HG02588 (cell line): ENCODE measurements around the gene SRPK2.

ENCODE experiments used
- ATAC-seq: cut with Tn5 transposase; IDR thresholded peaks from one replicate; pipeline ENCODE4 v1.9.1; 2021; ENCODE audit warnings: mild to moderate bottlenecking, moderate library complexity; ENCODE audit not compliant: unreplicated experiment

Gene SRPK2

DNA sequence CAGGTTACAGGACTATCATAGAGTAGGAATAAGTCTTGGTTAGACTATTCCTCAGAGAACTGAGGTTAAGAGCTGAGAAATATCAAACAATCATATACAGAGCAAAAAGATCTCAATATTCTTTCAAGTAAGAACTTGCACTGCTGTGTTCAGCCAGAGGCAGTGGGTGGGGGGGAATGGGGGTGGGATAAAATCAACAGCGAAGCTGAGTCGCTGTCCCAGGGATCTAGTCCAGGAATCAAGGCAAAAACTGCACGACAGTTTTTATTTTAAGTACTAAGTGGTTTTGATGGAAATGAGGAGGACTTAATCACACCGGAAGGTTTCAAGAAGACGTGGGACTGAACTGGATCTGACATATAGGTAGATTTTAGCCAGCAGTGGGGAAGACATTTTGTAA lies 159.1 kb downstream of the SRPK2 start:
- no peak for ATAC-seq

- no peak for ATAC-seq
These were observed 160.2 kb downstream of the SRPK2 start for GRCh38 chr7:105228555-105228954.

GRCh38 chr7:105227391-105227790 lies 161.3 kb downstream of the SRPK2 start:
- ATAC-seq: no peak

GRCh38 chr7:105224884-105225651 lies 163.7 kb downstream of the SRPK2 start:
- ATAC-seq: no peak

- no peak for ATAC-seq
These were observed 165.8 kb downstream of the SRPK2 start for GRCh38 chr7:105222953-105223352.

GRCh38 chr7:105219771-105220160 lies 169.0 kb downstream of the SRPK2 start:
- ATAC-seq: no peak

- ATAC-seq: no peak
These were observed 169.6 kb downstream of the SRPK2 start for GRCh38 chr7:105218939-105219770.

- ATAC-seq: no peak
These were observed 170.5 kb downstream of the SRPK2 start for GRCh38 chr7:105218215-105218614.

- ATAC-seq: no peak
These were observed 171.9 kb downstream of the SRPK2 start for GRCh38 chr7:105216786-105217185.

GRCh38 chr7:105215821-105216220 lies 172.9 kb downstream of the SRPK2 start:
- no peak for ATAC-seq

DNA sequence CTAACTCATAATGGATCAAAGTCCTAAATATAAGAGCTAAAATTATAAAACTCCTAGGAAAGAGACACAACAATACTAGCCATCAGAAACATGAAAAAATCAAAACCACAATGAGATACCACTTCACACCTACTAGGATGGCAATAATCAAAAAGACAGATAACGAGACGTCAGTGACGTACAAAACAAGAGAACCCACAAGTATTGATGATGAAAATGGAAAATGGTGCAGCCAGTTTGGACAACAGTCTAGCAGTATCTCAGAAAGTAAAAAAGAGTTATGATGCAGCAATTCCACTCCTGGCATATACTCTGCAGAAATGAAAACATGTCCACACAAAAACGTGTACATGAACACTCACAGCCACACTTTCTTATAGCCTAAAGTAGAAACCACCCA lies 173.5 kb downstream of the SRPK2 start:
- no peak for ATAC-seq

DNA sequence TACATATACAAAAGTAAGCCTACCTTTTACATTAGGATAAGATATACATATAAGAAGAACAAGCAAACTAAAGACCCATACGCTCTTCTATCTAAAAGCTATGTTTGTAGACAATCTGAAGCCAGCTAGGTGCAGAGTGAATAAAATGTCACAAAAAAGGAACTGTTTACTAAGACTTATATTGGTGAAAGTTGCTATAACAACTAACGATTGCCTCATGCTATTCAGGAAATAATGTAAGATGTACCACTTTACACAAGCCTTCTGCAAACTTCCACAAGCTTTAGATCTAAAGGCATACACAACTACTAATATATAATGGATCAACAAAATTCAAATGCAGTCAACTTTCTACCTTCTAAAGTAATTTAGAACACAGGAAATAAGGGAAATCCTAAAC lies 175.1 kb downstream of the SRPK2 start:
- ATAC-seq: no peak

DNA sequence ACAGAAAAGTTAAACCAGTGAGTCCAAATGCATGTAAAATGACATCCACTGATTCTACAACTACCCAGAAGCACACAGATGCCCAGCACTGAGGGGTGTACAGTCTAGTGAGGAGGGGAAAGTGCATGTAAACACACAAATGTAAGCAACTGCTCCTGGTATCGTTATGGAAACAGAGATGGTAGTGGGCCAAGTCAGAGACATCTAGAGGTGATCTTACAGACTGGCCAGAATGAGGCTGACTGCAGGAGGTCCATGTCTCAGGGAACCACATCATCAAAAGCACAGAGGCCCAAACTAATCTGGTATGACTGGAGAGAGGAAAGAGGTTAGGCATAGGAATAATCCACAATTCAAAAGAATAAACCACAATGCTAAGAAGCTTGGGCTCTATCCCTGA lies 176.5 kb downstream of the SRPK2 start:
- ATAC-seq: no peak

DNA sequence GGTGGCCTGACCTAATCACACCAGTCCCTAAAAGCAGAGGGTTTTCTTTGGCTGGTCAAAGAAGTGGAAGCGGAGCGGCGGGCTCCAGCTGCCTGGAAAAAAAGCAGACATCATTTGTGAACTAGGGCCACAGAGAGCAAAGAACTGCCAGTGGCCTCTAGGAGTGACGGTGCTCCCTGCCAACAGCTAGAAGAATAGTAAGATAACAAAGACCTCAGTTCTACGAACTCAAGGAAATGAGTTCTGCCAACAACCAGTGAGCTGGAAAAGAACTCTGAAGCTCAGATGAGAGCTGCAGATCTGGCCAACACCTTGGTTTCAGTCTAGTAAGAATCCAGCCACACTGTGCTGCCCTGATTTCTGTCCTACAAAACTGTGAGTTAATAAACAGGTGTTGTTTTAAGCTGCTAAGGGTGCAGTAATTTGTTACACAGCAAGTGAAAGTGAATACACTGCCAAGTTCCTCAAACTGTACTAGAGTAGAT lies 178.0 kb downstream of the SRPK2 start:
- peak; percentile 79 for ATAC-seq

GRCh38 chr7:105209870-105210269 lies 178.9 kb downstream of the SRPK2 start:
- ATAC-seq: no peak

GRCh38 chr7:105209433-105209832 lies 179.3 kb downstream of the SRPK2 start:
- no peak for ATAC-seq

DNA sequence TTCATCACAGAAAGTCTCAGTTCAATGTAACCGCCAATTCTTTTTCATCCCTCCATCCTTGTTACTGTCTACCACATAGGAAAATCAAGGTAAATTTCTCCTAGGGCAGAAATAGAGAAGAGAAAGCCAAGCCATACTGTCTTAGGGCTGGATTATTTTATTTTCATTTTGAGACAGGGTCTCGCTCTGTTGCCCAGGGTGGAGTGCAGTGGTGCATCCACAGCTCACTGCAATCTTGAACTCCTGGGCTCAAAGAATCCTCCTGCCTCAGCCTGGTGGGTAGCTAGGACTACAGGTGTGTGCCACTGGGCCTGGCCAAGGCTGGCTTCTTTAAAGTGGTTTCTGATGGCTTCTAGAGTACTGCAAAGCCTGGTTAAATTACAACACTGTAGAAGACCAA lies 181.7 kb downstream of the SRPK2 start:
- no peak for ATAC-seq

DNA sequence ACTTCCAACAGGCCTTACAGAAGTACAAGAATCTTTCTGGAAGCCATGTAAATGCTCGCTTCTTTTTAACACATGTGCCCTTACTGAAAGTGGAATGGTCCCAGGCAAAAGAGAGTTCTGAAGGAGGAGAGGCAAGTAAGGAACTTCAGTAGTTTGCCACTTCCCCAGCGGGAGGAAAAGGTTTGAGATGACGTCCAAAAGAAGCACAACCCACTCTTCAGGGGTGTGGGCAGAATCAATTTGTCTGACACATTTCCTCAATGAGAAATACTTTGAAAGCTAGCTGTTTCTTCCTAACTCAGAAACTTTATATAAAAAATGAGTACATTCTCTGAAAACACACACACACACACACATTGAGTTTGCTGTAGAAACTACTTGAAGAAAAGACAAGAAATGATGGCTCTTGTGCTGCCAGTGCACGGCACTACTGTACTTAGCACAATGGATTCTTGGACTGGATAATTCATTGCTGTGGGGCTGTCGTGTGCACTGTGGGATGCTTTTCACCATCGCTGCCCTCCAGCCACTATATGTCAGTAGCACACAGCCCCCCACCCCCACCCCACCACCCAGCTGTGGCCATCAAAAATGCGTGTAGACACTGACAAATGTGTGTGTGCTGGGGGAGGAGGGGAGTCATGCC lies 183.0 kb downstream of the SRPK2 start:
- no peak for ATAC-seq

GRCh38 chr7:105204953-105205352 lies 183.8 kb downstream of the SRPK2 start:
- no peak for ATAC-seq

DNA sequence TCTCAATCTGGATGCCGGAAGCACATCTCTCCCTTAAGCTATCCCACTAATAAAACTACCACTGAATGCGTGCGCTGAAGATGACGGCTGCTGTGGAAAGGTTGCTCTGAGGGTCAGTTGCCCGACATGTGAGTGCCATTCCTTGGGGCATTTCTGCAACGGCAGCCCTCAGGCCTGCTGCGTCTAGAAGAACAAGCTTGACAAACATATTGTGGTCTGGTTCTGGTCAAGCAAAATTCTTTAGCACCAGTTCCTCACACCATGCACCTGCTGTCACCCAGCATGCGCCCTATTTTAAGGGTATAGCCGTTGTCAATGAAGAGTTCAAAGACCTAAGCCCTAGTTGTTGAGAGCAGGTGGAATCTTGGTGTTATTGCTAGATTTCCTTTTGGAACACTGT lies 184.2 kb downstream of the SRPK2 start:
- no peak for ATAC-seq

GRCh38 chr7:105202616-105203015 lies 186.1 kb downstream of the SRPK2 start:
- ATAC-seq: no peak

GRCh38 chr7:105199386-105199785 lies 189.3 kb downstream of the SRPK2 start:
- no peak for ATAC-seq
